Esophagus muscularis mucosa (tissue), 4 donors: ENCODE measurements around the gene ARSH. TPM values are rescaled to one million over a fixed set of nuclear protein-coding genes. Genes with fewer than 3 reads are reported as not detected.

ENCODE experiments used
- DNase-seq: peaks from one replicate; pipeline ENCODE4 v3.0.0-alpha.2; 2017; ENCODE audit errors: extremely low spot score
- H3K27ac ChIP-seq, 4 donors: fragments of 200-600 bp; sonication (generic); replicated peaks in 1 of 4; 1 replicate in 3 of 4; 2 replicates in 1 of 4; pipeline ENCODE4 v1.5.1; 2016 to 2019; ENCODE audit warnings: mild to moderate bottlenecking in 1 of 4
- H3K27me3 ChIP-seq, 4 donors: fragments of 200-600 bp; sonication (generic); one replicate each; pipeline versions ENCODE4 v1.5.1 to v1.6.0; 2016 to 2019
- H3K36me3 ChIP-seq, 4 donors: fragments of 200-600 bp; sonication (generic); one replicate each; pipeline ENCODE4 v1.5.1; 2016 to 2019
- H3K4me1 ChIP-seq, 4 donors: fragments of 200-600 bp; sonication (generic); one replicate each; pipeline ENCODE4 v1.5.1; 2016 to 2019
- H3K4me3 ChIP-seq, 4 donors: fragments of 200-600 bp; sonication (generic); 1 replicate in 2 of 4; 2 replicates in 2 of 4; pipeline ENCODE4 v1.5.1; 2016 to 2019; ENCODE audit warnings: mild to moderate bottlenecking in 4 of 4, moderate library complexity in 1 of 4
- H3K9me3 ChIP-seq, 4 donors: fragments of 200-600 bp; sonication (generic); 1 replicate in 3 of 4; 2 replicates in 1 of 4; pipeline ENCODE4 v1.5.1; 2016 to 2019
- CTCF ChIP-seq, 3 experiments: fragments of 200-600 bp in 2 of 3; fragments of 450-650 bp in 1 of 3; sonication (generic) in 2 of 3; IDR thresholded peaks; one replicate each; pipeline ENCODE4 v1.5.1; 2017 to 2019; ENCODE audit warnings: antibody characterized with exemption in 3 of 3, mild to moderate bottlenecking in 2 of 3, moderate library complexity in 1 of 3
- EP300 ChIP-seq: sonication (generic); formaldehyde crosslinking; IDR thresholded peaks from one replicate; pipeline ENCODE4 v1.6.1; 2017; ENCODE audit warnings: antibody characterized with exemption
- POLR2A ChIP-seq: fragments of 450-650 bp; IDR thresholded peaks from one replicate; pipeline ENCODE4 v1.6.1; 2017; ENCODE audit warnings: antibody characterized with exemption, moderate library complexity, mild to moderate bottlenecking, low read depth
- POLR2AphosphoS5 ChIP-seq, 2 donors: sonication (generic); formaldehyde crosslinking; IDR thresholded peaks; one replicate each; pipeline ENCODE4 v1.6.1; 2017; ENCODE audit warnings: antibody characterized with exemption in 2 of 2
- WGBS: methylation state at CpG from one replicate; pipeline ENCODE4 v1.1.5; 2018; 5-methylcytosine and 5-hydroxymethylcytosine counted together
- intact Hi-C: fragments of 100-400 bp; cut with DNase I; formaldehyde crosslinking; loops from one replicate; pipeline ENCODE4 v1.15.1; 2023
- total RNA-seq, 4 donors: library from RNA; depleted of rRNA; stranded (reverse); fragments of >200 nt; gene quantifications; one replicate each; pipeline versions ENCODE4 v1.1.0 to v1.2.1, GENCODE V29; 2016

The ARSH gene
- total RNA-seq, 4 donors from 2014 or later: not detected

GRCh38 chrX:3029129-3029528 is 22.8 kb downstream of the ARSH start:
- WGBS: 69% methylated on average over 13 of the region's 13 CpGs
- Histone ChIP-seq H3K27ac (no peak overlapping the region), H3K4me1 (no peaks in the 10 kb centered on the region), H3K27me3 (no peaks in the 10 kb centered on the region), H3K9me3 (no peaks in the 10 kb centered on the region), H3K36me3 (no peaks in the 10 kb centered on the region), H3K4me3 (no peak overlapping the region)
- DNase-seq: no peak
- intact Hi-C loops: no loop called here
- TF ChIP-seq CTCF (IDR thresholded peaks at IDR 0.05) (no peak), POLR2AphosphoS5 (IDR thresholded peaks at IDR 0.05) (no peak), POLR2A (no peak), EP300 (no peak)

- DNase-seq: no peak
- Histone ChIP-seq H3K4me3 (no peak overlapping the region), H3K36me3 (no peaks in the 10 kb centered on the region), H3K27me3 (no peaks in the 10 kb centered on the region), H3K4me1 (no peaks in the 10 kb centered on the region), H3K27ac (no peak overlapping the region), H3K9me3 (no peaks in the 10 kb centered on the region)
- TF ChIP-seq POLR2AphosphoS5 (IDR thresholded peaks at IDR 0.05) (no peak), POLR2A (no peak), EP300 (no peak), CTCF (IDR thresholded peaks at IDR 0.05) (no peak)
- intact Hi-C loops: no loop called here
- WGBS: 89% methylated on average over 3 of the region's 3 CpGs
Observed at GRCh38 chrX:3037218-3037617, 30.9 kb downstream of the ARSH start.

- WGBS: 69% methylated on average over 3 of the region's 3 CpGs
- Histone ChIP-seq H3K36me3 (no peaks in the 10 kb centered on the region), H3K4me3 (no peak overlapping the region), H3K27ac (no peak overlapping the region), H3K4me1 (no peaks in the 10 kb centered on the region), H3K9me3 (no peaks in the 10 kb centered on the region), H3K27me3 (no peaks in the 10 kb centered on the region)
- intact Hi-C loops: no loop called here
- no peak for DNase-seq
- TF ChIP-seq CTCF (IDR thresholded peaks at IDR 0.05): no peak
- no peak for TF ChIP-seq EP300
- TF ChIP-seq POLR2A: no peak
Observed at GRCh38 chrX:3044196-3044595, 37.9 kb downstream of the ARSH start.

- no peaks in the 10 kb centered on the region for H3K9me3 ChIP-seq
Observed at GRCh38 chrX:3044671-3045070, 38.3 kb downstream of the ARSH start.

More at GRCh38 chrX:3044671-3045070, 38.3 kb downstream of the ARSH start:
- Histone ChIP-seq H3K36me3 (no peaks in the 10 kb centered on the region), H3K4me3 (no peak overlapping the region), H3K27me3 (no peaks in the 10 kb centered on the region), H3K4me1 (no peaks in the 10 kb centered on the region), H3K27ac (no peak overlapping the region)
- no peak for DNase-seq
- 68% methylated on average over 6 of the region's 6 CpGs for whole genome bisulfite sequencing
- intact Hi-C loops: no loop called here
- TF ChIP-seq POLR2A (no peak), CTCF (IDR thresholded peaks at IDR 0.05) (no peak), POLR2AphosphoS5 (IDR thresholded peaks at IDR 0.05) (no peak), EP300 (no peak)
